Peyer's patch (tissue), 4 donors: ENCODE results near the gene MED15. TPM values are rescaled to one million over a fixed set of nuclear protein-coding genes. Genes with fewer than 3 reads are reported as not detected.

Experiments
- DNase-seq, 3 donors: peaks; one replicate each; pipeline ENCODE4 v3.0.0-alpha.2; 2017 to 2019
- H3K27ac ChIP-seq, 4 donors: fragments of 200-600 bp; sonication (generic); one replicate each; pipeline ENCODE4 v1.5.1; 2016 to 2019
- H3K27me3 ChIP-seq, 2 donors: fragments of 200-600 bp; sonication (generic); one replicate each; pipeline ENCODE4 v1.5.1; 2019
- H3K36me3 ChIP-seq, 3 donors: fragments of 200-600 bp; sonication (generic); one replicate each; pipeline ENCODE4 v1.5.1; 2016 to 2019
- H3K4me1 ChIP-seq, 4 donors: fragments of 200-600 bp; sonication (generic); one replicate each; pipeline ENCODE4 v1.5.1; 2016 to 2019
- H3K4me3 ChIP-seq, 4 donors: fragments of 200-600 bp; sonication (generic); 1 replicate in 3 of 4; 2 replicates in 1 of 4; pipeline ENCODE4 v1.5.1; 2016 to 2019; ENCODE audit warnings: mild to moderate bottlenecking in 1 of 4
- H3K9me3 ChIP-seq, 4 donors: fragments of 200-600 bp; sonication (generic); one replicate each; pipeline ENCODE4 v1.5.1; 2016 to 2019; ENCODE audit warnings: mild to moderate bottlenecking in 1 of 4
- CTCF ChIP-seq, 6 experiments: fragments of 450-650 bp in 4 of 6; fragments of 200-600 bp in 2 of 6; sonication (generic) in 1 of 6; IDR thresholded peaks; one replicate each; pipeline ENCODE4 v1.5.1; 2017 to 2019; ENCODE audit warnings: antibody characterized with exemption in 6 of 6, mild to moderate bottlenecking in 3 of 6, moderate library complexity in 1 of 6
- POLR2A ChIP-seq, 2 donors: fragments of 450-650 bp; IDR thresholded peaks; one replicate each; pipeline ENCODE4 v1.5.1; 2017; ENCODE audit warnings: antibody characterized with exemption in 2 of 2, mild to moderate bottlenecking in 2 of 2, moderate library complexity in 2 of 2
- total RNA-seq, 4 donors: library from RNA; depleted of rRNA; stranded (reverse); fragments of >200 nt; gene quantifications; one replicate each; pipeline ENCODE4 v1.1.0, GENCODE V29; 2016

The MED15 gene
- total RNA-seq, 4 donors from 2014 or later = 115 to 215 (median 161) TPM

DNA sequence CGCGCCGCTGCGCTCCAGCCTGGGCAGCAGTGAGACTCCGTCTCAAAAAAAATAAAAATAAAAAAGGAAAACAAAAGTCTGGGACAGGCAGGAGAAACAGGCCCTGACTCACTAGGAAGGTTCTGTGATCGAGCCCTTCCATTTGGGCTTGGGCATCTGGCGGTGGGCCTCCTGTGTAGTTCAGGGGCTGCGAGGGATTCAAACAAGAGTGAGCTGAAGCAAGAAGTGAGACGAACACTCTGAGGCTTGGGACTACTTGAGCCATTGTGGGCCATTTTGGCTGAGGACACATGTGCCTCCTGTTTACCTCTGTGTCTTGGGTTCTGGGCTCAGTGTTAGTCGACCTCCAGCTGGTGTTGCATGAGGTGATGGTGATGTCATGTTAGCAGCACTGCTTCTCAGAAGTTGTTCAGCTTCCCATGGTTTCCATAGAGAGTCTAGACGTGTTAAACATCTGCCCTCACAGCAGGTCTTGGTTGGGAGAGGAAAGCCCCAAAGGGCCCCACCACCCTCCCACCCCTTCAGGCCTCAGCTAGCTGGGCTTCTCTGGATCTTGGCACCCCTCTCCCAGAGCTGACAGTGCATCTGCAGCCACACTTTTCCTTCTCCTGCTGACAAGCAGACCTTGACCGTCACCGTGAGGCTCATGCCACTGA is 57.8 kb downstream of the MED15 start:
- Histone ChIP-seq H3K27me3 (no peaks in the 10 kb centered on the region), H3K27ac (peak overlapping the region in 1 of 4 donors; percentile 10), H3K4me3 (no peak overlapping the region), H3K36me3 (peaks cover 0 to 71% (median 0%) of the 10 kb centered on the region in 3 donors), H3K4me1 (peaks cover 0 to 25% (median 16%) of the 10 kb centered on the region in 4 donors), H3K9me3 (no peaks in the 10 kb centered on the region)
- no peak for DNase-seq
- TF ChIP-seq POLR2A (IDR thresholded peaks at IDR 0.05) = no peak
- TF ChIP-seq CTCF (IDR thresholded peaks at IDR 0.05) = no peak

DNA sequence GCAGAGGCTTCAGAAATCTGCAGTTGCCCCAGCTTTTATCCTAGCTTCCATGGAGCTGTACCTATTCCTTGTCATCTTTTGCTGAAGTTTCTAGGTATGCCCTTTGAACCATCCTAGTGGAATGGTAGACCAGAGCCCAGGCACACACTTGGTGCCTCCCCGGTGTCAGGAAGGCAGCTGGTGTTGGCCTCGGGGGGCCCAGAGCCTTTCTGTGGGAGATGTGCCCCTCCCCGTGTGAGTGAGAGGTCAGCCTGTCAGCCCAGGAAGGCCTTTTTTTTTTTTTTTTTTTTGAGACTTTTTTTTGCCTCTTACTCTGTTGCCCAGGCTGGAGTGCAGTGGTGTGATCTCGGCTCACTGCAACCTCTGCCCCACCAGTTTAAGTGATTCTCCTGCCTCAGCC is 58.4 kb downstream of the MED15 start:
- TF ChIP-seq POLR2A (IDR thresholded peaks at IDR 0.05) (no peak), CTCF (IDR thresholded peaks at IDR 0.05) (no peak)
- DNase-seq = no peak
- Histone ChIP-seq H3K9me3 (no peaks in the 10 kb centered on the region), H3K27me3 (no peaks in the 10 kb centered on the region), H3K4me1 (peaks cover 0 to 25% (median 16%) of the 10 kb centered on the region in 4 donors), H3K4me3 (no peak overlapping the region), H3K36me3 (peaks cover 0 to 67% (median 0%) of the 10 kb centered on the region in 3 donors), H3K27ac (peak overlapping the region in 1 of 4 donors; percentile 60)

DNA sequence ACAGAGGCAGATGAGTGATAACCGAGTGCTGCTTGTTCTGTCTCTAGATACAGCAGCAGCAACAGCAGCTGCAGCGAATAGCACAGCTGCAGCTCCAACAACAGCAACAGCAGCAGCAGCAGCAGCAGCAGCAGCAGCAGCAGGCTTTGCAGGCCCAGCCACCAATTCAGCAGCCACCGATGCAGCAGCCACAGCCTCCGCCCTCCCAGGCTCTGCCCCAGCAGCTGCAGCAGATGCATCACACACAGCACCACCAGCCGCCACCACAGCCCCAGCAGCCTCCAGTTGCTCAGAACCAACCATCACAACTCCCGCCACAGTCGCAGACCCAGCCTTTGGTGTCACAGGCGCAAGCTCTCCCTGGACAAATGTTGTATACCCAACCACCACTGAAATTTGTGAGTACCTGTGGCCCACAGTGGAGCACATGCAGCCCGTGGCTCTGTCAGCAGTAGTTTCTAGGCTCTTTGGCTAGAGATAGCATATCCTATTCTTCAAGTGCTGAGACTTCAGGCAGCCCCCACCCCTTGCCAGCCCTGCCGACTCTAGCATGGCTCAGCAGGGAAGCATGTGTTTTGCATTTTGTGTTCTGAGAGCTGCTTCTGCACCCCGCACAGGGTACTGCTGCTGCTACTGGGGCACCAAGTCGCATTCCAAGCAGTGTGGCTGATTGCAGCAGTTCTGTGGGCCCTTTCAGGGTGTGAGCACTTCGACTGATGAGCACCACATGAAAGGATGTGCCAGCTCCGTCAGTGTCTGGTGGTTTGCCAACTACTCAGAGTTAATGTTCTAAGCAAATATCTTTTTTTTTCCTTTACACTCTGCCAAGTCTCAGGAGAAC is 59.2 kb downstream of the MED15 start:
- DNase-seq = peak; percentile 51 to 77 (median 62)
- H3K36me3 ChIP-seq = peaks cover 0 to 75% (median 0%) of the 10 kb centered on the region in 3 donors
- H3K4me3 ChIP-seq = no peak overlapping the region
- H3K4me1 ChIP-seq = peaks cover 0 to 25% (median 18%) of the 10 kb centered on the region in 4 donors
- H3K9me3 ChIP-seq = no peaks in the 10 kb centered on the region
- no peaks in the 10 kb centered on the region for H3K27me3 ChIP-seq
- H3K27ac ChIP-seq = peak overlapping the region in 2 of 4 donors; percentile 25 to 60
- TF ChIP-seq CTCF (IDR thresholded peaks at IDR 0.05) (no peak), POLR2A (IDR thresholded peaks at IDR 0.05) (no peak)

GRCh38 chr22:20567371-20567847 is 60.0 kb downstream of the MED15 start:
- no peak for TF ChIP-seq CTCF (IDR thresholded peaks at IDR 0.05)
- no peak for TF ChIP-seq POLR2A (IDR thresholded peaks at IDR 0.05)
- peak in 1 of 3 donors; percentile 38 for DNase-seq
- Histone ChIP-seq H3K27me3 (no peaks in the 10 kb centered on the region), H3K9me3 (no peaks in the 10 kb centered on the region), H3K4me1 (peaks cover 0 to 25% (median 18%) of the 10 kb centered on the region in 4 donors), H3K36me3 (peaks cover 0 to 77% (median 0%) of the 10 kb centered on the region in 3 donors), H3K27ac (peak overlapping the region in 2 of 4 donors; percentile 27 to 72), H3K4me3 (no peak overlapping the region)

DNA sequence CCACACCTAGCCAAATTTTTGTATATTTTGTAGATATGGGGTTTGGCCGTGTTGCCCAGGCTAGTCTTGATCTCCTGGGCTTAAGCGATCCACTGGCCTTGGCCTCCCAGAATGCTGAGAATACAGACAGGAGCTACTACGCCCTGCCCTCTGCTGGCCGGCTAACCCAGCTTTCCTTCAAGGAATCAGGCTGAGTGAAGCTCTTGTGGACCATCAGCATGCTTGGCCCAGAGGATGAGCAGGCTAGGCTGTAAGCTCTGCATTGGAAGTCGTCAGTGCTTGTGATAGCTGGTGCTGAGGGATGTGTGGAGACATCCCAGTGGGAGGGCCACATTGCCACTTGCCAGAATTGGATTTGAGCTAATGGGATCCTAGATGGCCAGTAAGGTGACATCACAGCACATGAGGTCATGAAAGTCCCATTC is 60.6 kb downstream of the MED15 start:
- Histone ChIP-seq H3K36me3 (peaks cover 0 to 83% (median 0%) of the 10 kb centered on the region in 3 donors), H3K4me3 (no peak overlapping the region), H3K27ac (peak overlapping the region in 3 of 4 donors; percentile 44 to 72 (median 53)), H3K27me3 (no peaks in the 10 kb centered on the region), H3K4me1 (peaks cover 0 to 25% (median 18%) of the 10 kb centered on the region in 4 donors), H3K9me3 (no peaks in the 10 kb centered on the region)
- DNase-seq = peak in 1 of 3 donors; percentile 49
- TF ChIP-seq POLR2A (IDR thresholded peaks at IDR 0.05) = no peak
- peak in 2 of 6 experiments; percentile 11 to 18 for TF ChIP-seq CTCF (IDR thresholded peaks at IDR 0.05)
